ENCODE results near the gene IGLL5. TPM values are rescaled to one million over a fixed set of nuclear protein-coding genes. Genes with fewer than 3 reads are reported as not detected.

The IGLL5 gene
- total and polyA plus RNA-seq, 3 donors from 2014 or later = 0.94 to 9.8 (median 1.4) TPM

DNA sequence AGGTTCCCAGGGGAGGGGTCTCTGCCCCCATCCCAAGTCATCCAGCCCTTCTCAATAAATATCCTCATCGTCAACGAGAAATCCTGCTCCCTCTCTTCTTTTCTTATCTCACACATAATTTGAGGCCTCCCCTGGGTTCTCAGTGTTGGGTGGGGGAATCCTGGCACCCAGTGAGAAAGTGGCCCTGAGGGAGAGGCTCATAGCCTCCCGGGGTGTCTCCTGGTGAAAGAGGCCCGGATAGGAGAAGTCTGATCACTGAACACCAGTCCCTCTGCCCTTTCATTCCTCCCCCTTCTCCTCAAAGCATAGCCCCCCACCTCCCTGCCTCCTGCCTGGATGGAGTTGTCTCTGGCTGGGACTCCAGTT lies 35.3 kb downstream of the IGLL5 start:
- Histone ChIP-seq H3K4me1 (no peaks in the 10 kb centered on the region), H3K27ac (no peak overlapping the region), H3K9me3 (no peaks in the 10 kb centered on the region), H3K4me3 (no peak overlapping the region), H3K27me3 (no peaks in the 10 kb centered on the region), H3K36me3 (ENCODE audit: low read depth, missing control alignments) (no peaks in the 10 kb centered on the region)
- no peak for DNase-seq
- 81 to 94% methylated on average over 3 to 4 of the region's 4 CpGs for WGBS, 2 donors
- intact Hi-C loops (cut with DNase I; ENCODE audit: low total_unique reads) = no loop called here
- no peak for TF ChIP-seq POLR2A (IDR thresholded peaks at IDR 0.05)
- no peak for TF ChIP-seq CTCF (IDR thresholded peaks at IDR 0.05)

DNA sequence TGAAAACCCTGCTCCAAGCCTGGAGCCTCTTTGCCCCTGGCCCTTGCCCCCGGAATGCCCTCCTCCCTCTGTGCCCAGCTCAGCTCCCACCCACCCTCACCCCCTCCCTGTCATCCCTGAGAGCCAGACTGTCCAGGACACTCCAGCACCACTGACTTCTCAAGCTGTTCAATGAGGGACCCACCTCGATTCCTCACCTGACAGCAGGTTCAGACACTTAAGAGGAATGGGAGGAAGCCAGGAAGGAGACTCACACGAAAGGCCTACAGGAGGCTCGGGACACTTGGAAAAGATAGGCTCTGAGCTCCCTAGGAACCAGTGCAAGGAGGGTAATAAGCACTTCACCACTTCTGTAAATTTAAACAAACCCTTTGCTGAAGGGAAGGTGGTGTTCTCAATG lies 35.8 kb downstream of the IGLL5 start:
- Histone ChIP-seq H3K27ac (no peak overlapping the region), H3K27me3 (no peaks in the 10 kb centered on the region), H3K36me3 (ENCODE audit: low read depth, missing control alignments) (no peaks in the 10 kb centered on the region), H3K4me1 (no peaks in the 10 kb centered on the region), H3K9me3 (no peaks in the 10 kb centered on the region), H3K4me3 (no peak overlapping the region)
- TF ChIP-seq CTCF (IDR thresholded peaks at IDR 0.05) = no peak
- no peak for TF ChIP-seq POLR2A (IDR thresholded peaks at IDR 0.05)
- WGBS, 2 donors = 92 to 94% methylated on average over 4 of the region's 4 CpGs
- intact Hi-C loops (cut with DNase I; ENCODE audit: low total_unique reads) = no loop called here
- no peak for DNase-seq

DNA sequence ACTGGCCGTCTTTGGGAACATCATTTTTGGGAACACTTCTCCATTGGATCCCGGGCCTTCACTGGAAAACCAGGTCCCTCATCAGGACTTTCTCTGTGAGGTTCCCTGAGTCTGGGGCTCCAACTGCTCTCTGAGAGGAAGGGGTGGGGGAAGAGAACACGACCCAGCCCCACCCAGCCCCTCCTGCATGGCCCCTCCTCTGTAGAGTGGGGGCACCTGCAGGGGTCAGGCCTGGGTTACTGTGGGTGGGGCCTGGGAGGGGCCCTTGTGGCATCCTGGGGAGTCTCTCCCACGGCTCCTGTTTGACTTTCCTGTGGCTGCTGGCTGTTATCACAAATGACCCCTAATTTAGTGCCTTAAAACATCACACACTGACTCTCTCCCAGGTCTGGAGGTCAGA lies 36.3 kb downstream of the IGLL5 start:
- intact Hi-C loops (cut with DNase I; ENCODE audit: low total_unique reads) = no loop called here
- WGBS, 2 donors = 65 to 84% methylated on average over 3 to 4 of the region's 4 CpGs
- no peak overlapping the region for H3K27ac ChIP-seq
- DNase-seq = no peak
- H3K4me3 ChIP-seq = no peak overlapping the region
- no peaks in the 10 kb centered on the region for H3K36me3 ChIP-seq (ENCODE audit: low read depth, missing control alignments)
- TF ChIP-seq CTCF (IDR thresholded peaks at IDR 0.05) = no peak
- no peak for TF ChIP-seq POLR2A (IDR thresholded peaks at IDR 0.05)
- no peaks in the 10 kb centered on the region for H3K4me1 ChIP-seq
- no peaks in the 10 kb centered on the region for H3K27me3 ChIP-seq
- no peaks in the 10 kb centered on the region for H3K9me3 ChIP-seq

DNA sequence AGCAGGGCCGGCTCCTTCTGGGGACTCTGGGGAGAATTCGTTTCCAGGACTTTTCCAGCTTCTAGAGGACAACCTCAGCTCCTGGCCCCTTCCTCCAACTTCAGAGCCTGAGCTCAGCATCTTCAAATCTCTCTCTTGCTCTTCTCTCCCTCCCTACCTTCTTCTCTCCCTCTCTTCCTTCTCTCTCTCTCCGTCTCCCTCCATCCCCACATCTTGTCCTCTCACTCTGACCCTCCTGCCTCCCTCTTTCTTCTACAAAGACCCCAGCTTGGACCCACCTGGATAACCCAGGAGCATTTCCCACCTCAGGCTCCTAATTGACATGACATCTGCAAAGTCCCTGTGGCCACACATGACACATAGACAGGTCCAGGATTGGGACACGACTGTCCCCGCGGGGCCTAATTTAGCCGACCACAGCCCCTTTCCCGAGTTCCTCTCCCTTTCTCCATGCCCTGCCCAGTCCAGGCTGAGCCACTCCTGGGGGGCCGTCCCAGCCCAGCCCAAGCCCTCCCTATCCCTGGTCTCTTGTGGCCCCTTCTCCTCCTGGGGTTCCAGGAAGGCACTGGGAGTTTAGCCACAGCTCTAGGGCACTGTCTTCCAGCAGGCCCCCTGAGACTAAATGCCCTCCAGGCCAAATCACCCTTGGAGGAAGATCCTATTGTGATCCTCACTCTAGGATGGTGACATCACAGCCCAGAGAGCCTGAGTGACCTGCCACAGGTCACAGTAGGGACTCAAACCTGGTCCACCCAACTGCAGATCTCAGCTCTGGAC lies 36.9 kb downstream of the IGLL5 start:
- TF ChIP-seq CTCF (IDR thresholded peaks at IDR 0.05) (no peak), POLR2A (IDR thresholded peaks at IDR 0.05) (no peak)
- intact Hi-C loops (cut with DNase I; ENCODE audit: low total_unique reads) = no loop called here
- H3K27me3 ChIP-seq = no peaks in the 10 kb centered on the region
- WGBS, 2 donors = 88 to 94% methylated on average over 9 of the region's 9 CpGs
- no peaks in the 10 kb centered on the region for H3K9me3 ChIP-seq
- DNase-seq = no peak
- H3K27ac ChIP-seq = no peak overlapping the region
- no peak overlapping the region for H3K4me3 ChIP-seq
- H3K36me3 ChIP-seq (ENCODE audit: low read depth, missing control alignments) = no peaks in the 10 kb centered on the region
- H3K4me1 ChIP-seq = no peaks in the 10 kb centered on the region

Data from testis (tissue), 3 donors.